HG02981 (cell line): ENCODE measurements around the gene TMEM161A.
"Not testable (repeated sequence)": the region's sequence is repeated elsewhere in the genome, so short reads cannot be mapped to it uniquely, and the experiment has no call there.

ENCODE experiments used
- ATAC-seq: cut with Tn5 transposase; IDR thresholded peaks from one replicate; pipeline ENCODE4 v1.9.1; 2021; ENCODE audit warnings: mild to moderate bottlenecking, moderate library complexity; ENCODE audit not compliant: unreplicated experiment

TMEM161A gene

GRCh38 chr19:19138109-19138981 lies at the start of gene TMEM161A:
Gene TMEM161A (minus strand): TSS chr19:19138478. CDS start chr19:19138428, 50 bp downstream.
- ATAC-seq, result peak; percentile 100

GRCh38 chr19:19186742-19187141 lies 48.5 kb upstream of the TMEM161A start:
- no peak for ATAC-seq

- ATAC-seq, result no peak
Observed at GRCh38 chr19:19185853-19186740, 47.8 kb upstream of the TMEM161A start.

GRCh38 chr19:19181488-19181998 lies 43.3 kb upstream of the TMEM161A start:
- ATAC-seq, result no peak

GRCh38 chr19:19179548-19180441 lies 41.5 kb upstream of the TMEM161A start:
- ATAC-seq, result no peak

- ATAC-seq, result no peak
Observed at GRCh38 chr19:19176950-19177349, 38.7 kb upstream of the TMEM161A start.

GRCh38 chr19:19173243-19173642 lies 35.0 kb upstream of the TMEM161A start:
- not testable (repeated sequence) for ATAC-seq

- ATAC-seq, result no peak
Observed at GRCh38 chr19:19171821-19172532, 33.7 kb upstream of the TMEM161A start.

GRCh38 chr19:19170873-19171672 lies 32.8 kb upstream of the TMEM161A start:
- ATAC-seq, result no peak

GRCh38 chr19:19170053-19170872 lies 32.0 kb upstream of the TMEM161A start, which contains the start of gene MEF2B:
Gene MEF2B (minus strand): TSS chr19:19170263. CDS start chr19:19150735, 19,528 bp downstream.
- peak; percentile 89 for ATAC-seq

- ATAC-seq, result no peak
Observed at GRCh38 chr19:19169236-19170052, 31.2 kb upstream of the TMEM161A start.

- ATAC-seq, result no peak
Observed at GRCh38 chr19:19167612-19168011, 29.3 kb upstream of the TMEM161A start.

- no peak for ATAC-seq
Observed at GRCh38 chr19:19165396-19165795, 27.1 kb upstream of the TMEM161A start.

GRCh38 chr19:19162495-19162894 lies 24.2 kb upstream of the TMEM161A start:
- ATAC-seq, result no peak

- no peak for ATAC-seq
Observed at GRCh38 chr19:19160461-19161035, 22.3 kb upstream of the TMEM161A start.

- ATAC-seq, result no peak
Observed at GRCh38 chr19:19159534-19159933, 21.3 kb upstream of the TMEM161A start.

- ATAC-seq, result no peak
Observed at GRCh38 chr19:19157808-19158207, 19.5 kb upstream of the TMEM161A start.
